Type B pancreatic cell (in vitro differentiated cells): ENCODE measurements around the gene LTBP1. TPM values are rescaled to one million over a fixed set of nuclear protein-coding genes. Genes with fewer than 3 reads are reported as not detected.

ENCODE experiments used
- DNase-seq: peaks from one replicate; pipeline ENCODE4 v3.0.0; 2021; ENCODE audit warnings: mixed read lengths; ENCODE audit not compliant: unreplicated experiment; ENCODE audit errors: extremely low spot score
- H3K27ac Mint-ChIP-seq: 2 replicates; pipeline ENCODE4 v1.8.0; 2021; ENCODE audit warnings: mild to moderate bottlenecking, mixed read lengths
- H3K27me3 Mint-ChIP-seq: 2 replicates; pipeline ENCODE4 v1.8.0; 2021; ENCODE audit warnings: mixed read lengths
- H3K36me3 Mint-ChIP-seq: 2 replicates; pipeline ENCODE4 v1.8.0; 2021; ENCODE audit warnings: mixed read lengths
- H3K4me1 Mint-ChIP-seq: one replicate; pipeline ENCODE4 v1.8.0; 2021; ENCODE audit warnings: mixed read lengths; ENCODE audit not compliant: unreplicated experiment
- H3K4me3 Mint-ChIP-seq: 2 replicates; pipeline ENCODE4 v1.8.0; 2021; ENCODE audit warnings: mild to moderate bottlenecking, mixed read lengths
- H3K9me3 Mint-ChIP-seq: 2 replicates; pipeline ENCODE4 v1.8.0; 2021; ENCODE audit warnings: mixed read lengths
- total RNA-seq: library from RNA; stranded (reverse); gene quantifications from 2 replicates; pipeline ENCODE4 v1.2.1, GENCODE V29; 2021; ENCODE audit warnings: low replicate concordance
- TF ChIP-seq, protein P1 (sequence below): fragments of 200-600 bp; sonication (generic); conservative IDR thresholded peaks from 2 replicates; pipeline ENCODE4 v1.5.0; 2021; ENCODE audit warnings: antibody characterized with exemption, mild to moderate bottlenecking

Gene LTBP1
- total RNA-seq, 1 donor from 2014 or later, result 53.3 TPM

- Mint-ChIP-seq H3K9me3 (no peaks in the 10 kb centered on the region), H3K27me3 (no peaks in the 10 kb centered on the region), H3K4me3 (no peak overlapping the region)
These were observed 397.5 kb downstream of the LTBP1 start for GRCh38 chr2:33344230-33344629.

GRCh38 chr2:33347856-33348255 lies 401.1 kb downstream of the LTBP1 start:
- Mint-ChIP-seq H3K4me3 (no peak overlapping the region), H3K27me3 (no peaks in the 10 kb centered on the region), H3K27ac (no peak overlapping the region), H3K36me3 (peaks cover 8% of the 10 kb centered on the region), H3K4me1 (no peaks in the 10 kb centered on the region), H3K9me3 (no peaks in the 10 kb centered on the region)
- DNase-seq, result no peak
- TF ChIP-seq, protein P1, sequence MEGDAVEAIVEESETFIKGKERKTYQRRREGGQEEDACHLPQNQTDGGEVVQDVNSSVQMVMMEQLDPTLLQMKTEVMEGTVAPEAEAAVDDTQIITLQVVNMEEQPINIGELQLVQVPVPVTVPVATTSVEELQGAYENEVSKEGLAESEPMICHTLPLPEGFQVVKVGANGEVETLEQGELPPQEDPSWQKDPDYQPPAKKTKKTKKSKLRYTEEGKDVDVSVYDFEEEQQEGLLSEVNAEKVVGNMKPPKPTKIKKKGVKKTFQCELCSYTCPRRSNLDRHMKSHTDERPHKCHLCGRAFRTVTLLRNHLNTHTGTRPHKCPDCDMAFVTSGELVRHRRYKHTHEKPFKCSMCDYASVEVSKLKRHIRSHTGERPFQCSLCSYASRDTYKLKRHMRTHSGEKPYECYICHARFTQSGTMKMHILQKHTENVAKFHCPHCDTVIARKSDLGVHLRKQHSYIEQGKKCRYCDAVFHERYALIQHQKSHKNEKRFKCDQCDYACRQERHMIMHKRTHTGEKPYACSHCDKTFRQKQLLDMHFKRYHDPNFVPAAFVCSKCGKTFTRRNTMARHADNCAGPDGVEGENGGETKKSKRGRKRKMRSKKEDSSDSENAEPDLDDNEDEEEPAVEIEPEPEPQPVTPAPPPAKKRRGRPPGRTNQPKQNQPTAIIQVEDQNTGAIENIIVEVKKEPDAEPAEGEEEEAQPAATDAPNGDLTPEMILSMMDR, result no peak

More at GRCh38 chr2:33344230-33344629, 397.5 kb downstream of the LTBP1 start:
- Mint-ChIP-seq H3K36me3 (peaks cover 5% of the 10 kb centered on the region), H3K27ac (no peak overlapping the region), H3K4me1 (no peaks in the 10 kb centered on the region)
- no peak for DNase-seq
- TF ChIP-seq, protein P1, result no peak

- Mint-ChIP-seq H3K4me3 (no peak overlapping the region), H3K27ac (no peak overlapping the region), H3K36me3 (peaks cover 13% of the 10 kb centered on the region), H3K27me3 (no peaks in the 10 kb centered on the region), H3K9me3 (peaks cover 6% of the 10 kb centered on the region), H3K4me1 (no peaks in the 10 kb centered on the region)
- no peak for DNase-seq
- TF ChIP-seq, protein P1, result no peak
These were observed 403.9 kb downstream of the LTBP1 start for GRCh38 chr2:33350632-33351031.

DNA sequence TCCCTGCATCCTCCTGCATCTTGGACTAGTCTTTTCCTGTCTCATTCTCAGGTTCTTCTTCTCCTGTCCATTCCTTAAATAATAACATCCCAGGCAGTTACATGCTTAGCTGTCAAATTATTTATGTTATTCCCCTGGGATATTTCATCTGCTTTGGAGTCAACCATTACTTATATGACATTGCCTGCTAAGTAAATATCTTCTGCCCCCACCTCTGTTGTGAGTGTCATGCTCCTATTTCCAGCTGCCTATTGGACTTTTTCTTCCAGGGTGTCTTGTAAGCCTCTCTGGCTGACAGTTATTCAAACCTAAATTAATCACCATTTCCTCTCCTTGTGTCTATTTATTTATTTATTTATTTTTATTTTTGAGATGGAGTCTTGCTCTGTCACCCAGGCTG lies 405.0 kb downstream of the LTBP1 start:
- H3K9me3 Mint-ChIP-seq, result peaks cover 12% of the 10 kb centered on the region
- H3K4me3 Mint-ChIP-seq, result no peak overlapping the region
- H3K27me3 Mint-ChIP-seq, result no peaks in the 10 kb centered on the region
- no peaks in the 10 kb centered on the region for H3K4me1 Mint-ChIP-seq
- TF ChIP-seq, protein P1, result no peak
- no peak overlapping the region for H3K27ac Mint-ChIP-seq
- no peak for DNase-seq
- H3K36me3 Mint-ChIP-seq, result peaks cover 19% of the 10 kb centered on the region

DNA sequence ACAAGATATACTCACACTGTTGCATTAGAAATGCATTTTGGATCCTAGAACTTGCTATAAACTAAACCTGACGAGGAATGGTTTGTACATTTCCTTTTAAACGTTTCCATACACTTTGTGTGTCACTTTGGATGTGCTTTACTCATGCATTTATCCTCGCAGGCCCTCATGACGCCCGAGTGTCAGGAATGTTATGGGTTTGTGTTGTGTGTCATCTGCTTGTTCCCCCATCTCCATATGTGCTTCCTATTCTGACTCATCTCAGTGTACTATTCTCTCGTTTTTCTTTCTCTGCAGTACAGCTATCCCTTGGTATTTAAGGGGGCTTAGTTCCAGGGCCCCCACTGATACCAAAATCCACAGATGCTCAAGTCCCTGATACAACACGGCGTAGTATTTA lies 408.2 kb downstream of the LTBP1 start:
- TF ChIP-seq, protein P1, result no peak
- Mint-ChIP-seq H3K27ac (no peak overlapping the region), H3K4me1 (no peaks in the 10 kb centered on the region), H3K36me3 (peaks cover 25% of the 10 kb centered on the region), H3K27me3 (no peaks in the 10 kb centered on the region), H3K9me3 (peaks cover 12% of the 10 kb centered on the region), H3K4me3 (no peak overlapping the region)
- no peak for DNase-seq

DNA sequence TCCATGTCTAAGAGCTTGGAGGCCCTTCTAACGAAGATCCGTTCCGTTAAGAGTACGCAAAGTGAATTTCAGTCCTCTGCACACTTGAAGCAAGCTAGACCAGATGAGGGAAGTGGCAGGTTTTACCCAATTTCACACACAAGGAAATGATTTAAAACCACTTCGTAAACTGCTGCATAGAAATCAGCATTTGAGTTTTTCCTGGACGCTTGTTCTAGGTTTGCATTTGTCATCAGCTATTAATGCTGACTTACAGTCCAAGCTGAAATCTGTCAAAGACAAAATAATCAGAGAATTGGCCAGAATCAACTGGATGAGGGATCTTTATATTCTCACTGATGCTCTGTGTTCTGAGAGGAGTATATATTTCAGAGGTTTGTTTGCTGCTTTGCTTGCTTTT lies 412.1 kb downstream of the LTBP1 start:
- Mint-ChIP-seq H3K4me3 (no peak overlapping the region), H3K9me3 (peaks cover 12% of the 10 kb centered on the region), H3K4me1 (no peaks in the 10 kb centered on the region), H3K27ac (no peak overlapping the region), H3K36me3 (peaks cover 20% of the 10 kb centered on the region), H3K27me3 (no peaks in the 10 kb centered on the region)
- TF ChIP-seq, protein P1, result no peak
- no peak for DNase-seq
